Hepatic stellate cell (primary cell): ENCODE measurements around the gene CUL3.
"Not testable (repeated sequence)": the region's sequence is repeated elsewhere in the genome, so short reads cannot be mapped to it uniquely, and the experiment has no call there.

Experiments used
- DNase-seq: peaks from one replicate; pipeline ENCODE4 v3.0.0; 2011; ENCODE audit warnings: low spot score

Gene CUL3

DNA sequence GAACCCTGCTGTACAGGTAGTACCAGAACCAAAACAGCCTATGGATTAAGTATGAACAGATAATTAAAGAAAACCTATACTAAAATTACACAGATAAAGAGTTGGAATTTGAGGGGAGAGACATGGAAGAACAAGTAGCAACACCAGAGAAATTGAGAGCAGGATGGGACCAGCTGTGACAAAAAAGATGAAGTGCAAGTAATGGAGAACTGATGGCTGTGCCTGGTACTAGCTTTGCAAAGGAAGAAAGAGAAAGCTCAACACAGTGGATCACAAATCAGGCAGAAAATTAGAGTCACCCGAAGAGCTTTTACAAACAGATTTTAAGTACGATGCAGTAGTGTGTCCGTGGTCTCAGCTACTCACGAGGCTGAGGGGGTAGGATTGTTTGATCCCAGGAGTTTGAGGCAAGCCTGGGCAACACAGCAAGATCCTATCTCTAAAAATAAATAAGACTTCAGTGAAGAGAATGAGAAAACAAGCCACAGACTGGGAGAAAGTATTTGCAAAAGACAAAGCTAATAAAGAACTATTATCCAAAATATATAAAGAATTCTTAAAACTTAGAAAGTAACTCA, 46.5 kb downstream of the CUL3 start:
- no peak for DNase-seq

DNA sequence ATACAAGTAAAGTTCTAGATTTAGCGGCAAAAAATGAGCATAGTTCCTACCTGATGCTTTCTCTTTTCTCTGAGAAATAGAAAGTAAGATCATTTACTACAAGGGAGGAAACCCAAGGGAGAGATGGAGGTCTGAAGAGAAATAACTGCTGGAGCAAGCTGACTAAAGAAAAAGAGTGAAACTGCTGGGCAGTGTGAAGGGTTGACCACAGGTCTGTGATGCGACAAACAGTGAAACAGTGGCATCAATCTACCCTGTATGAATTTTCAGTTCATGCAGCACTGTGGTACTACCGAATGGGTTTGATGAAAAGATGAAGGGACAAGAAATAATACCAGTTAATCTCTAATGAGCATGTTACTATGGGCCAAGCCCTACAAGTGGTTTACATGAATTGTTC, 52.2 kb downstream of the CUL3 start:
- no peak for DNase-seq

DNA sequence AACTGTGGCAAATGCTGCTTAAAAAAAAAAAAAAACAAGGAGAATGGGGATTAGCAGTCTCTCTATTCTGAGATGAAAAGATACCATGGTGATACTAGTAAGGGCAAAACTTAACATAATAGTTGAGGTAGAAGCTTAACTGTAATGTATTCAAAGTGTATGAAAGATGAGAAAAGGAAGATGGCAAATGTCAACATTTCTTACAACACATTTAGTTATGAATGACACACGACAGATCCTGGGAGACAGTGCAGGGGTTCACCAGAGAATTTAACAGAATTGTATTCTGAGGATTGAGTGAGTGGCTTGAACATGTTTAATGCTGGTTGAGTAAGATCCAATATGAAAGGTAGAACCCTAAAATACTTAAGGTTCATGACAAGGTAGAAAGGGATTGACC, 52.7 kb downstream of the CUL3 start:
- DNase-seq = no peak

DNA sequence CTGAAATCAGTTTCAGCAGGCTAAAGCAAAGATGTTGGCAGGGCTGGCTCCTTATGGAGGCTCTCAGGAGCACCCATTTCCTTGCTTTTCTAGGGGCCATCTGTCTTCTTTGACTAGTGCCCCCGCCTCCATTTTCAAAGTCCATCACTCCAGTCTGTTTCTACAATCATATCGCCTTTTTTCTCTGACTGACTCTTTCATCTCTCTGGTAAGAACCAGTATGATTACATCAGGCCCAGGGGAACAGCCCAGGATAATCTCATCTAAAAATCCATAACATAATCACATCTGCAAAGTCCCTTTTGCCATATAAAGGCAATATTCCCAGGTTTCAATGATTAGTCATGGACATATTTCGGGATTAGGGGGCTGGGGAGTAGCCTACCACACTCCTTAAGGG, 57.0 kb downstream of the CUL3 start:
- no peak for DNase-seq

DNA sequence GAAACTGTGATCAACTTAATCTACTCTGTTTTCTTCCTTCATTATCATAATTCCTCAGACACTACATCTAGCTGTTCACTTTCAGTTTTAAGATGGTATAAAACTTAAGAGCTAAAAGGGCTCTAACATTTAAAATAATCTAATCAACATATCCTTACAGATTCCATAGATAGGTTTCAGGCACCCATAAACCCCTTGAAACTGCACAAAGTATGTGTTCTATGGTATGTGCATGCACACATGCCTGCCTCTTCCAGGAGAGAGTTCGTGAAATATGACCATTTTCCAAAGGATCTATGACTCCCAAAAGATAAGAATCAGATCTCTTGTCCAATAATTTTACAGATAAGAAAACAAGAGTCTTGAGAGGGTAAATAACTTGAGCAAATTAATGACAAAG, 59.4 kb downstream of the CUL3 start:
- no peak for DNase-seq

DNA sequence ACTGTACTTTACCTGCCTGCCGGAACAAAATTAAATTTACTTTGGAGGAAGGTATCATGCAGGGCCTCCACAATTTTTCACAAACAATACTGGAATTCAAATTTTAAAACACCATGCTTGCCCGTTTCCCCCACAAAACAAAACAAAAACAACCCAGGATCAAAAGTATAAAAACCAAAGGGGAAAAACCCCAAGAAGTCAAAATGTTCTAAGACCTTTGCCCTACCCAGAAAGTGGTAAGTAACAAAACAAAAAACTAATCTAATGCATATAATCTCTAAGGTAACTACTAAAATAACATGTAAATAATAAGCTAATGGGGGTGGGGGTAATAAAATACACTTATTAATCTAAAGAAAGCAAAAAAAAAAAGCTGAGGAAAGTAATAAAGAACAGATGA, 60.5 kb downstream of the CUL3 start:
- no peak for DNase-seq

DNA sequence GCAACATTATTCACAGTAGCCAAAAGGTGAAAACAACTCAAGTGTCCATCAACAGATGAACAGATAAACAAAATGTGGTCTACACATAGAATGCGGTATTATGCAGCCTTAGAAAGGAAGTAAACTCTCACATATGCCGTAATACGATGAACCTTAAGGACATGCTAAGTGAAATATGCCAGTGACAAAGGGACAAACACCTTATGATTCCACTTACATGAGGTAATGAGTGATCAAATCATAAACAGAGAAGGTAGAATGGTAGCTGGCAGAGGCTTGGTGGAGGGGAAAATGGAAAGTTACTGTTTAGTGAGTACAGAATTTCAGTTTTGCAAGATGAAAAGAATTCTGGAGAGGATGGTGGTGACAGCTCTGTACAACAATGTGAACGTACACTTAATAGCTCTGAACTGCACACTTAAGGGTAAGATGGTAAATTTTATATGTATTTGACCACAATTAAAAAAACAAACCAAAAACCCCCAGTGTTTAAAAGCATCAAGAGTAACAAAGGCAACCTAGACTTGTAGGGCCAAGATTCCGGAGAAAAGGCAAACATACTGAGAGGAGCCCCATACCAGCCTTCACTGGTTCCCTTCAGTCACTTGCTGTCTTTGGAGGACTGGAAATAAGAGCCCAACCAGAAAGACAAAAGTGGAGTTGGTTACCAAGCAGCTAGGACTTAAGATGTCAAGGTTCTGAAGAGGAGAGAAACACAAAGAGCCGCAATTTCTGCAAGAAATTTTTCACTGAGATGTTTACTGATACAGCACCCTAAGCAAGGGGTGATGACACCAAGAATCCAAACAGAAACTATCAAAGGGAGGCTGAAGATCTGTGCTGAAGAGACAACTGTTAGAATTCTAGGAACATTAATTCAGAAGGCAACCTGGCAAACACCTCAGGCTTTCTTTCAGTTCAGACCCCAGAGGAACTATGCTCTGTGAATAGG, 61.3 kb downstream of the CUL3 start:
- DNase-seq = no peak

DNA sequence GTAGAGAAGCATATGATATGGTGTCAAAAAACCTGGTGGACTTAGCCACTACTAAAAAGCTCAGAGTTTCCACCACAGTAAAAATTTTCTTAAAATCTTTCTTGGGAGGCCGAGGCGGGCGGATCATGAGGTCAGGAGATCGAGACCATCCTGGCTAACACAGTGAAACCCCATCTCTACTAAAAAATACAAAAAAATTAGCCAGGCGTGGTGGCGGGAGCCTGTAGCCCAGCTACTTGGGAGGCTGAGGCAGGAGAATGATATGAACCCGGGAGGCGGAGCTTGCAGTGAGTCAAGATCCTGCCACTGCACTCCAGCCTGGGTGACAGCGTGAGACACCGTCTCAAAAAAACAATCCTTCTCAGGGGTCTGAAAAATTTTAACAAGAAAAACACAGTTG, 62.7 kb downstream of the CUL3 start:
- not testable (repeated sequence) for DNase-seq

DNA sequence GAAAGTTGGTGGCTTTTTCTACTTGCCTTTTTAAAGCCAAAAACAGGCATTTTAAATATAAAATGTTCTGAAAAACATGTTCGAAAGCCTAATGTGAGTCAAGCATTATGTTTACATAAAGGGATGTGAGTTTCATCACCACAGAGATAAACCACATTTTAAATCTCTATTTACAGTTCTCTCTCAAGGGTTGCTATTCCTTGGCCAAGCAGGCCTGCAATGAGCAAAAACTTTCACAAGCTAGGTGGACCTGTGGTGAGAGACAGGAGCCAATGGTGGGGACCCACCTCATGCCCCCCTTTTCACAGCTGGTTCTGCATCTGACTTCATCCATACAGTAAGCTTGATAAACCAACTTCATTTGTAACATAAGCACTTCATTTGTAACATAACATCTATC, 65.1 kb downstream of the CUL3 start:
- peak; percentile 38 for DNase-seq

DNA sequence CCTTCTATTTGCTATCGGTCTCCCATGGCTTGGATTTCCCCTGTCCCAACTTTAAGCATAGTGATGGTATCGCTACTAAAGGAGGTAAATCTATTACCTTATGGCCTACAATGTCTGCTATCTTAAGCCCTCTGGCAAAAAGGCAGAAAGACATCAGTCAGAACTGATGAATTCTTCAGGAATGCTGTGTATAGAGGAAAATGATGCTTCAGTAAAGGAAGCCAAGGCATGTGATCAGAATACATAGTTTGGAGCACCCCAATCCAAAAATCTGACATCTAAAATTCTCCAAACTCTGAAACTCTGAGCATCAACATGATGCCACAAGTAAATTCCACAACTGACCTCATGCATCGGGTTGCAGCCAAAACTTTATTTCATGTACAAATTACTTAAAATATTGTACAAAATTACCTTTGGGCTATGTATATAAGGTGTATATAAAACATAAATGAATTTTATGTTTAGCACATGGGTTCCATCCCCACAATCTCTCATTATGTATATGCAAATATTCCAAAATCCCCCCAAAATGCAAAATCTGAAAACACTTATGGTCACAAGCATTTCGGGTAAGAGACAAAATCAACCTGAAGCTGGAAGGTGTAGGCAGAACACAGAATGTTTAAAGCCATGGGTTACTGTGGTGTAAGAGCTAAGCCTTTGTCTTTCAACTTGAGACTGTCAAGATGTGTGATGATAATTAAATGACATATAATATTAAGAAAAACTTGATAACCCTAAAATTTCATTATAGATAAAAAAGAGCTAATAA, 66.2 kb downstream of the CUL3 start:
- peak; percentile 46 for DNase-seq

DNA sequence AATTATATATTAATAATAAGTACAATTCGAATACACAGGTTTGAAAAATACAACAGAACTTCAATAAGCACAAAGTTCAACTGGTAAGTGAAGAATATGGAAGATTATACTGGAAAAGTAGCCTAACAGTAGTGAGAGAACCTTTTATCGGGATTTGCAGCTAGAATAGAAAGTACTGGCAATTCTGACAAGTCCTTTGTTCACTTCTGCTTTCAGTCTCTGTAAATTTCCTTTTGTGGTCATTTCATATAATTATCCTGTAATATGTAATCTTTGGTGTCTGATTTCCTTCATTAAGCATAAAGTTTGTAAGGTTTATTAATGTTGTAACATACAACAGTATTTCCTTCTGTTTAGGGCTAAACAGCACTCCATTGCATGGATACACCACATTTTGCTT, 67.2 kb downstream of the CUL3 start:
- DNase-seq = no peak

DNA sequence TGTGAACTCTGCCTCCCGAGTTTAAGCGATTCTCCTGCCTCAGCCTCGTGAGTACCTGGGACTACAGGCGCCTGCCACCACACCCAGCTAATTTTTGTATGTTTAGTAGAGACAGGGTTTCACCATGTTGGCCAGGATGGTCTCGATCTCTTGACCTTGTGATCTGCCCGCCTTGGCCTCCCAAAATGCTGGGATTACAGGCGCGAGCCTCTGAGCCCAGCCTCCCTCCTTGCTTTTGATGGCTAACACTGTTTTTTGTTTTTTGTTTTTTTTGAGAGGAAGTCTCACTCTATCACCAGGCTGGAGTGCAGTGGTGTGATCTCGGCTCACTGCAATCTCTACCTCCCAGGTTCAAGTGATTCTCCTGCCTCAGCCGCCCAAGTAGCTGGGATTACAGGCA, 68.8 kb downstream of the CUL3 start:
- not testable (repeated sequence) for DNase-seq

DNA sequence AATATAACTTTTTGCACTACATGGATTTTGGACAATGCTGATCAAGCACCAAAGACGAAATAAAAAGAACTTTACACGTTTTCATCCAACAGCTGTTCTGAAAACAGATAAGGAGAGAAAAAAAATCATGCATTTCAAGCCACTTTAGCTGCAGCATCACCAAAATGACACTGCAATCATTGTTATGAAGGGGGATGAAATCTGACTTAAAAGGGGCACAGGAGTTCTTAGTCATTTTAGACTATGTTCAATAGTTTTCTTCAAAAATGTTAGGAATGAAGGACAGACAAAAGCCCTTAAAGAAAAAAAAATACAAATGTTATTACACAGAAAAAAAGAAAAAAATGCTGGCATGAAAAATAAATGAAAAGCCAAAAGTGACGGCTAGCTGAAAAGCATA, 71.2 kb downstream of the CUL3 start:
- no peak for DNase-seq

DNA sequence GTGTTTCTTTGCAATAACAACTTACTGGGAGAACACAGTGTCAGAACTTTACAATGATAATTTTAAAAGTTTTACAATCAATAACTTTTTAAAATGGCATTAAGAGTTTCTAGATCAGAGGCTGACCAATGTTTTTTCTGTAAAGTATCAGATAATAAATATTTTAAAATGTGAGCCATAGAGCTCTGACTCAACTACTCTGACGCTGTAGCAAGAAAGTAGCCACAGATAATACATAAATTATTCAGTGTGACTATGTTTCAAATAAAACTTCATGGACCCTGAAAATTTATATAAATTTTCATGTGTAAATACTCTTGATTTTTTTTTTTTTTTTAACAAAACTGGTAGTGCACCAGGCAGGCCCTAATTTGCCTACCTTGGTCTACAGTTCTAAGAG, 77.4 kb downstream of the CUL3 start:
- no peak for DNase-seq

DNA sequence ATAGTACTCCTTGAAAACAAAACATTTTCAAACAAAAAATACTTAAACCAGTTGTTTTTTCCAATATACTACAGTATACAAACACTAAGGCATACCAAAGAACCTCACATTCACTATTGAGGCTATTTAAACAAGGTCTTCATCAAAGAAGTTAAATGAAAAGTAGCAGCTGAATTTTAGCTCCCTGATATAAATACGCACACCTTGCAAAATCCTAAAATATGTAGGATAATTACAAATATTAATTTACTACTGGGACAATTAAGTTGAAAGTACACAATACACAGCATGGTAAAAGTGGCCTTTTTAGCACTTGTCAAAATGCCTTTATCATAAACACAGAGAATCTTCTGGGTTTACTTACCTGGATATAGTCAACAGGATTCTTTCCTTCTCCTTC, 78.7 kb downstream of the CUL3 start:
- DNase-seq = no peak

DNA sequence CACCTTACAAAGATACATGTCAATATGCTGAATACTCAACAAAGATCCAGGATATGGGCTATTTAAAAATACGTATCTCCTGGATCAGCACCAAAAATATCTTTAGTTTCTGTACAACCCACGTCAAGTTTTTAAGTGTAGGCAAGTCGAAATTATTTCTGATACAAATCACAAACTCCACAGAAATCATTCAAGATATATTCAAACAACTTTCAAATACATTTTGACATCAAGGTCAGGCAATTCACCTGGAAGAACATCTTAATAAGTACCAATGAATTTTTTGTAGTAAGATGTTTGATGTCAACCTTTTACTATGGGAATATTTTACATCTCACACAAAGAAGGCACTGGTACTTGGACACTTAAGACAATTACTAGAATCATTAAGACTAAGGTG, 86.2 kb downstream of the CUL3 start:
- no peak for DNase-seq

DNA sequence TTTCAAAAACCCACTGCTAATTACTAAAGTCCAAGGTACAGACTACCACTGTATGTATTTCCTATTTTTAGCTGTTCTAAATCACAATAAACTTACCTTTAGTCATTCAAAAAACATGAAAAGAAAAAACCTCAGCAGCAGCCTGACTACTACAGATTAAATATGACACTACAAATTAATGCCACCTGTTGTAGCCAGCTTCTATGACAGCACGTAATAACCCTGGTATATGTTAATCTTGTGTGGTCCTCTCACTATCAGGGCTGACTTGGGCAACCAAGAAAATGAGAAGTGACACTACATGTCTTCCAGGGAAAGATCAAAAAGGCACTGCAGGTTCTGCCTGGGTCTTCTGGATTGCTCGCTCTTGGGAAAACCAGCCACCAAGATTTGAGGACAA, 92.6 kb downstream of the CUL3 start:
- DNase-seq = no peak

DNA sequence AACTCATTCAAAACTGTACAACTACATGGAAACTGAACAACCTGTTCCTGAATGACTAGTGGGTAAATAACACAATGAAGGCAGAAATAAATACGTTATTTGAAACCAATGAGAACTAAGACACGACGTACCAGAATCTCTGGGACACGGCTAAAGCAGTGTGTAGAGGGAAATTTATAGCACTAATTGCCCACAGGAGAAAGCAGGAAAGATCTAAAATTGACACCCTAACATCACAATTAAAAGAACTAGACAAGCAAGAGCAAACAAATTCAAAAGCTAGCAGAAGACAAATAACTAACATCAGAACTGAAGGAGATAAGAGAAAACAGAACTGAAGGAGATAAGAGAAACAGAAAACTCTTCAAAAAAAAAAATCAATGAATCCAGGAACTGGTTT, 97.2 kb downstream of the CUL3 start:
- not testable (repeated sequence) for DNase-seq

DNA sequence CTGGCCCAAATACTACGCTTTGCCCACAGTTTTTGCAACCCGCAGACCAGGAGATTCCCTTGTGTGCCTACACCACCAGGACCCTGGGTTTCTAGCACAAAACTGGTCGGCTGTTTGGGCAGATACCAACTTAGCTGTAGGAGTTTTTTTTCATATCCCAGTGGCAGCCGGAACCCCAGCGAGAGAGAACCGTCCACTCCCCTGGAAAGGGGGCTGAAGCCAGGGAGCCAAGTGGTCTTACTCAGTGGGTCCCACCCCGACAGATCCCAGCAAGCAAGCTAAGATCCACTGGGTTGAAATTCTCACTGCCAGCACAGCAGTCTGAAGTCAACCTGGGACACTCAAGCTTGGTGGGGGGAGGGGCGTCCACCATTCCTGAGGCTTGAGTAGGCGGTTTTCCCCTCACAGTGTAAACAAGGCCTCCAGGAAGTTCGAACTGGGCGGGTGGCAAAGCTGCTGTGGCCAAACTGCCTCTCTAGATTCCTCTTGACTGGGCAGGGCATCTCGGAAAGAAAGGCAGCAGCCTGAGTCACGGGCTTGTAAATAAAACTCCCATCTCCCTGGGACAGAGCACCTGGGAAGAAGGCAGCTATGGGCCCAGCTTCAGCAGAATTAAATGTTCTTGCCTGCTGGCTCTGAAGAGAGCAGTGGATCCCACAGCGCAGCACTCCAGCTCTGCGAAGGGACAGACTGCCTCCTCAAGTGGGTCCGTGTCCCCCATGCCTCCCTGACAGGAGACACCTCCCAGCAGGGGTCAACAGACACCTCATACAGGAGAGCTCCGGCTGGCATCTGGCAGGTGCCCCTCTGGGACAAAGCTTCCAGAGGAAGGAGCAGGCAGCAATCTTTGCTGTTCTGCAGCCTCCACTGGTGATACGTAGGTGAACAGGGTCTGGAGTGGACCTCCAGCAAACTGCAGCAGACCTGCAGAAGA, 99.8 kb downstream of the CUL3 start:
- peak; percentile 9 for DNase-seq

DNA sequence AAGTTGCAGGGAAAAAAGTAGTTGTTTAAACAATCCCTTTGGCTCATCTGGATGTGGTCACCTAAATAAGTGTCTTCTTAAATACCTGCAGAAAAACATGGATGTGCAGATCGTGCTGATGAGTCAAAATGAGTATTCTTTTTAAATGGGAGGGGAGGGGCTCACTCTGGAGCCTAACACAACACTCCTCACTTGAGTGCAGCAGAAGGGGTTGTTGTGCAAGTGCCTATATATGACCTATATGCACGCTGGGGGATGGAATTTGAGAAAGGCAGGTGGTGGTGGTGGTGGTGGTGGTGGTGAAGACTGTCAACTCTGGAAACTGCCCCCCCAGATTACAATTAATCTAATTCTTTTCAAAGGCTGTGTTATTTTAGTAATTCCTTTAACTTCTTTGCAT, 105.3 kb downstream of the CUL3 start:
- no peak for DNase-seq

DNA sequence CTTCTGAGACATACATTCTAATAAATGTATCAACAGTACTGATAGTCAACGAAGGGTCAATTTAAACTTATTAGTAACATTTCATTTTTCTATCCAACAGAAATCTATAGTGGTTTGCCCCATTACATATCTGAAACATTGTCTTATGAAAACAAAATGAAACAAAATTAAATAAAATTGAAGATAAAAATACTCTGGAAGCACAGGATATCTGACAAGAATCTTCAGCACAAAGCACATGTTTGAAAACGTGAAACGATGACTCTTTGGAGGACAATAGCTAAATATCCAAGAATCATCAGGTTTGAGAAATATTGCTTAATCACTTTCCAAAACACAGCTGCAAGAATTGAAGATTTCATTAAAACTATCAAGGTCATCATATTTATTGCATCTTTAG, 112.3 kb downstream of the CUL3 start:
- DNase-seq = no peak

DNA sequence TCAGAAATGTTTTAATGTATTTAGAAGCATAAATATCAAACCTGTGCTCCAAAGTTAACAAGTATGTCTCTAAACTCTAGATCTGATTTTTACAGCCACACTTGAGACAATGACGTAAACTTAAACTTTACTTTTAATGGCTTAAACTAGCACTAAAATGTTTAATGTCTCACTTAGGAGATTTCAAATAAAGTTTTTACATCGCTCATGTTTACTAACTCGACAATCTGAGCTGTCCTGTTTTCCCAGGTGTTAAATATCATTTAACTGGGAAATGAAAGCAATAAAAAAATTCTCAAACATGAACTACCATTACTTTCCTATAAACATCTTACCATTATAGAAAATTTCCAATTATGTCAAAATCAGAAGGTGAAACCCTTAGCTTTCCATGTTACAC, 113.0 kb downstream of the CUL3 start:
- DNase-seq = no peak
